K562 (cell line): ENCODE results near the gene ELOVL5. TPM values are rescaled to one million over a fixed set of nuclear protein-coding genes. Genes with fewer than 3 reads are reported as not detected.

Source experiments
- ATAC-seq: fragments of 200-7000 bp; cut with Tn5 transposase; 3 replicates; pipeline ENCODE4 v1.9.1; 2020; ENCODE audit warnings: moderate library complexity
- BruUV-seq: library from RNA; stranded (reverse); fragments of 400-500 nt; replicated peaks from 2 replicates; lab custom pipeline; 2021; lab: Mats Ljungman, UMichigan
- CTCF ChIA-PET: fragments of 300-600 bp; formaldehyde crosslinking; extraction: SDS; loops from one replicate; lab custom pipeline; 2021; ENCODE audit warnings: low intra/inter-chr PET ratio; lab: Yijun Ruan, JAX
- POLR2A ChIA-PET: fragments of 300-600, 350-650 bp; sonication (Branson Sonifier 250); formaldehyde crosslinking; extraction: SDS; loops from one replicate; lab custom pipeline; 2021; ENCODE audit warnings: antibody characterized with exemption, inconsistent platforms; lab: Yijun Ruan, JAX
- DNase-seq, 4 experiments: peaks; one replicate each; pipeline versions ENCODE4 v3.0.0 to v3.0.0-alpha.2; 2011 to 2018; ENCODE audit warnings: low spot score in 3 of 4, mixed read lengths in 3 of 4; ENCODE audit errors: extremely low read depth in 1 of 4
- FAIRE-seq: peaks from 2 replicates; lab custom pipeline; 2011; peaks lifted over from hg19 to GRCh38; lab: Jason Lieb, UNC
- H2AFZ ChIP-seq: 2 replicates; pipeline ENCODE4 v1.6.0; 2011; ENCODE audit warnings: low read depth, low read length, control low read depth, inconsistent platforms
- H3K27ac ChIP-seq: fragments of 200-600 bp; 3 replicates; pipeline ENCODE4 v1.8.0; 2011; ENCODE audit warnings: low read depth, mild to moderate bottlenecking, control low read depth, inconsistent platforms, low read length, moderate library complexity, mixed read lengths; ENCODE audit errors: extremely low read depth
- H3K27me3 ChIP-seq, 2 experiments: fragments of 300-600 bp in 1 of 2; 2 replicates in 1 of 2; 3 replicates in 1 of 2; pipeline versions ENCODE4 v1.6.0 to v1.8.0; 2011; ENCODE audit warnings: inconsistent platforms in 2 of 2, low read length in 2 of 2, mild to moderate bottlenecking in 1 of 2, mixed read lengths in 1 of 2, moderate library complexity in 1 of 2; ENCODE audit not compliant: control insufficient read depth in 2 of 2, insufficient read depth in 2 of 2
- H3K36me3 ChIP-seq: fragments of 300-600 bp; 3 replicates; pipeline ENCODE4 v1.8.0; 2011; ENCODE audit warnings: mild to moderate bottlenecking, low read length, inconsistent platforms; ENCODE audit not compliant: control insufficient read depth, insufficient read depth
- H3K4me1 ChIP-seq, 2 experiments: fragments of 200-600 bp in 1 of 2; replicated peaks in 1 of 2; 2 replicates in 1 of 2; 3 replicates in 1 of 2; pipeline versions ENCODE4 v1.5.1 to v1.8.0; 2011; ENCODE audit warnings: inconsistent platforms in 2 of 2, low read length in 2 of 2, mild to moderate bottlenecking in 1 of 2, mixed read lengths in 1 of 2, moderate library complexity in 1 of 2; ENCODE audit not compliant: control insufficient read depth in 2 of 2, insufficient read depth in 2 of 2
- H3K4me2 ChIP-seq: 2 replicates; pipeline ENCODE4 v1.6.1; 2011; ENCODE audit warnings: low read length, control low read depth, inconsistent platforms, mixed read lengths; ENCODE audit not compliant: insufficient read depth
- H3K4me3 ChIP-seq: fragments of 200-600 bp; sonication (generic), shearing (Covaris generic); 2 replicates; pipeline ENCODE4 v1.5.1; 2016; ENCODE audit warnings: control low read depth, inconsistent platforms
- H3K79me2 ChIP-seq: fragments of 200-600 bp; 3 replicates; pipeline ENCODE4 v1.8.0; 2011; ENCODE audit warnings: low read length, inconsistent platforms; ENCODE audit not compliant: control insufficient read depth, insufficient read depth
- H3K9ac ChIP-seq, 2 experiments: 2 replicates each; pipeline versions ENCODE4 v1.6.0 to v1.6.1; 2011; ENCODE audit warnings: low read depth in 2 of 2, low read length in 2 of 2, control low read depth in 1 of 2, inconsistent platforms in 1 of 2, mild to moderate bottlenecking in 1 of 2, mixed read lengths in 1 of 2; ENCODE audit not compliant: insufficient read depth in 1 of 2
- H3K9me1 ChIP-seq: one replicate; pipeline ENCODE4 v1.6.0; 2011; ENCODE audit warnings: inconsistent platforms, mild to moderate bottlenecking, low read length, moderate library complexity; ENCODE audit not compliant: control insufficient read depth, insufficient read depth
- H3K9me3 ChIP-seq: replicated peaks from 2 replicates; pipeline ENCODE4 v1.5.1; 2011; ENCODE audit warnings: low read depth, low read length, inconsistent platforms; ENCODE audit not compliant: control insufficient read depth, insufficient read depth
- H4K20me1 ChIP-seq: replicated peaks from 2 replicates; pipeline ENCODE4 v1.6.1; 2011; ENCODE audit warnings: low read length, inconsistent platforms, mixed read lengths; ENCODE audit not compliant: control insufficient read depth, insufficient read depth
- BRD4 ChIP-seq: fragments of 200-600 bp; sonication (generic); IDR thresholded peaks from 2 replicates; pipeline ENCODE4 v1.6.1; 2017; ENCODE audit warnings: inconsistent platforms
- CXXC5 ChIP-seq: fragments of 250-450 bp; sonication (Bioruptor Pico); IDR thresholded peaks from 2 replicates; pipeline ENCODE4 v1.8.0; 2022; ENCODE audit warnings: inconsistent platforms, mild to moderate bottlenecking, moderate library complexity
- ETV1 ChIP-seq: fragments of 450-650 bp; conservative IDR thresholded peaks from 2 replicates; pipeline ENCODE4 v1.6.1; 2016; ENCODE audit warnings: missing genetic modification characterization, control low read depth, low read depth, missing compliant biosample characterization
- KLF16 ChIP-seq: IDR thresholded peaks from 2 replicates; pipeline ENCODE4 v1.6.1; 2016; ENCODE audit warnings: antibody characterized with exemption
- MECOM ChIP-seq: fragments of 250-450 bp; sonication (Bioruptor Pico); IDR thresholded peaks from 2 replicates; pipeline ENCODE4 v1.8.0; 2022; ENCODE audit warnings: inconsistent platforms
- MYC ChIP-seq, 2 experiments: fragments of 250-450 bp in 1 of 2; sonication (Bioruptor Pico) in 1 of 2; IDR thresholded peaks; 2 replicates each; pipeline versions ENCODE4 v1.5.1 to v1.6.1; 2012 to 2021; ENCODE audit warnings: low read depth in 2 of 2, borderline replicate concordance in 1 of 2, improper control_type of control experiment in 1 of 2, low read length in 1 of 2, mild to moderate bottlenecking in 1 of 2, moderate library complexity in 1 of 2
- POLR2AphosphoS5 ChIP-seq: IDR thresholded peaks from 2 replicates; pipeline ENCODE4 v1.6.1; 2011; ENCODE audit warnings: mild to moderate bottlenecking, low read depth, low read length, moderate library complexity; ENCODE audit not compliant: control insufficient read depth, insufficient read depth
- RBM14 ChIP-seq: fragments of 200-400 bp; formaldehyde crosslinking; IDR thresholded peaks from 2 replicates; pipeline ENCODE4 v1.6.1; 2018; ENCODE audit warnings: low read depth, mild to moderate bottlenecking, low read length, moderate library complexity, borderline replicate concordance; ENCODE audit not compliant: insufficient read depth
- RNF2 ChIP-seq: sonication (generic); IDR thresholded peaks from 2 replicates; pipeline ENCODE4 v1.6.1; 2016
- SLC30A9 ChIP-seq: fragments of 250-450 bp; sonication (Bioruptor Pico); IDR thresholded peaks from 2 replicates; pipeline ENCODE4 v1.8.0; 2022; ENCODE audit warnings: mild to moderate bottlenecking, moderate library complexity
- STAT5A ChIP-seq: IDR thresholded peaks from 2 replicates; pipeline ENCODE4 v1.6.1; 2012; ENCODE audit warnings: low read length, inconsistent platforms, borderline replicate concordance
- SUPT5H ChIP-seq: fragments of 450-650 bp; IDR thresholded peaks from 2 replicates; pipeline ENCODE4 v1.6.1; 2016
- TRIM24 ChIP-seq, 2 experiments: fragments of 450-650 bp; IDR thresholded peaks; 2 replicates each; pipeline ENCODE4 v1.6.1; 2016
- ZNF311 ChIP-seq: fragments of 250-450 bp; sonication (Bioruptor Pico); IDR thresholded peaks from 2 replicates; pipeline ENCODE4 v1.4.0; 2020; ENCODE audit warnings: mild to moderate bottlenecking, moderate library complexity
- ZSCAN32 ChIP-seq: fragments of 450-650 bp; formaldehyde crosslinking; IDR thresholded peaks from 2 replicates; pipeline ENCODE4 v1.4.0; 2020; ENCODE audit warnings: mild to moderate bottlenecking, moderate library complexity
- WGBS: fragments of 100-300 bp; shearing (Covaris generic); methylation state at CpG from one replicate; pipeline ENCODE4 v1.1.6; 2016; ENCODE audit warnings: low coverage, mixed read lengths; ENCODE audit not compliant: insufficient coverage; ENCODE audit errors: missing lambda C conversion rate; 5-methylcytosine and 5-hydroxymethylcytosine counted together
- in situ Hi-C: fragments of 300-500 bp; cut with MboI; formaldehyde crosslinking; loops from 4 replicates; pipeline ENCODE4 v1.15.0; 2018; ENCODE audit warnings: inconsistent platforms, mixed read lengths
- intact Hi-C: fragments of 100-400 bp; cut with micrococcal nuclease; formaldehyde crosslinking; loops from 2 replicates; pipeline ENCODE4 v1.14.2; 2022
- polyA plus RNA-seq, 8 experiments: library from polyadenylated mRNA; depleted of rRNA in 4 of 8; stranded (reverse) in 5 of 8; unstranded in 3 of 8; fragments of >200 nt; fragmentation: Nextera tagmentation in 2 of 8; fragmentation: Illumina TruSeq in 1 of 8; extraction: Ambion mirVana in 2 of 8; extraction: Trizol in 1 of 8; gene quantifications; 2 replicates each; pipeline versions ENCODE4 v1.2.1 to v1.2.3, GENCODE V29; 2011 to 2014; ENCODE audit warnings: inconsistent platforms in 1 of 8, missing spikeins in 1 of 8
- total RNA-seq, 7 experiments: library from RNA; depleted of rRNA in 6 of 7; stranded (reverse); fragments of >200 nt in 6 of 7; fragmentation: Illumina TruSeq in 2 of 7; extraction: Trizol in 2 of 7; gene quantifications; 2 replicates each; pipeline versions ENCODE4 v1.2.1 to v1.2.3, GENCODE V29; 2011 to 2021; ENCODE audit warnings: low replicate concordance in 1 of 7

ELOVL5 gene
- total and polyA plus RNA-seq, 9 of the 15 experiments (the other 6 are each of a cell fraction or from before 2014, with no cell fraction given), result 70.6 to 245 (median 132) TPM

GRCh38 chr6:53312355-53312754 lies 36.4 kb downstream of the ELOVL5 start (continued):
- TF ChIP-seq CXXC5 (CRISPR knock-in tag) (0 out of 2 replicates have a peak, but pooled peaks have one; percentile 37), STAT5A (0 out of 2 replicates have a peak, but pooled peaks have one; percentile 10), MYC (IDR thresholded peaks at IDR 0.05; ENCODE audit: low read depth, low read length) (peak; percentile 77; the same call in 1 of the 2 replicates), MYC (CRISPR knock-in tag; IDR thresholded peaks at IDR 0.05; ENCODE audit: borderline replicate concordance, low read depth) (no peak), RBM14 (no peak), ZNF311 (CRISPR knock-in tag) (peak; percentile 33; the same call in 1 of the 2 replicates), TRIM24 (IDR thresholded peaks at IDR 0.05) (0 out of 4 replicates have a peak, but pooled peaks of 1 of the 2 experiments have one; percentile 28), ETV1 (peak; percentile 69), RNF2 (peak; percentile 67; the same call in 1 of the 2 replicates), SLC30A9 (CRISPR knock-in tag) (no peak), POLR2AphosphoS5 (0 out of 2 replicates have a peak, but pooled peaks have one; percentile 52)

GRCh38 chr6:53311586-53311935 lies 37.2 kb downstream of the ELOVL5 start:
- ATAC-seq (no peak), DNase-seq (no peak), FAIRE-seq (no peak)
- no peak overlapping the region for H2AFZ ChIP-seq
- peaks cover 13% of the 10 kb centered on the region; the same call in 2 of the 3 replicates for H3K36me3 ChIP-seq
- intact Hi-C loops, result loop anchor here (5.0 kb wide), 1 partner anchor 36 kb away; the partner anchor contains the start of gene ELOVL5
- in situ Hi-C loops, result no loop called here
- H3K79me2 ChIP-seq, result peaks cover 100% of the 10 kb centered on the region
- H3K4me2 ChIP-seq, result peak overlapping the region; percentile 28
- CTCF ChIA-PET, result no interaction called here
- peaks cover 26 to 90% of the 10 kb centered on the region in 2 experiments for H3K4me1 ChIP-seq
- peak overlapping the region; percentile 86; the same call in 2 of the 3 replicates for H3K27ac ChIP-seq
- TF ChIP-seq MECOM (no peak), ZSCAN32 (CRISPR knock-in tag) (no peak), SUPT5H (no peak), KLF16 (no peak), BRD4 (0 out of 2 replicates have a peak, but pooled peaks have one; percentile 69)
- no peak overlapping the region for H3K4me3 ChIP-seq
- H3K27me3 ChIP-seq, result no peaks in the 10 kb centered on the region
- peaks cover 10% of the 10 kb centered on the region for H3K9me1 ChIP-seq
- peaks cover 13% of the 10 kb centered on the region for H4K20me1 ChIP-seq
- H3K9ac ChIP-seq, result peak overlapping the region in 1 of 2 experiments; percentile 58; a peak in 1 of 4 replicates
- POLR2A ChIA-PET, result interaction anchor here (1.4 kb wide), 1 partner anchor 11 kb away, joined by 7 read pairs; no protein-coding TSS in a partner anchor
- no peaks in the 10 kb centered on the region for H3K9me3 ChIP-seq
- BruUV-seq, result no TSS peak
- WGBS, result 53% methylated on average over 3 of the region's 3 CpGs
